Measurements from ENCODE around the gene PRRC1.

DNA sequence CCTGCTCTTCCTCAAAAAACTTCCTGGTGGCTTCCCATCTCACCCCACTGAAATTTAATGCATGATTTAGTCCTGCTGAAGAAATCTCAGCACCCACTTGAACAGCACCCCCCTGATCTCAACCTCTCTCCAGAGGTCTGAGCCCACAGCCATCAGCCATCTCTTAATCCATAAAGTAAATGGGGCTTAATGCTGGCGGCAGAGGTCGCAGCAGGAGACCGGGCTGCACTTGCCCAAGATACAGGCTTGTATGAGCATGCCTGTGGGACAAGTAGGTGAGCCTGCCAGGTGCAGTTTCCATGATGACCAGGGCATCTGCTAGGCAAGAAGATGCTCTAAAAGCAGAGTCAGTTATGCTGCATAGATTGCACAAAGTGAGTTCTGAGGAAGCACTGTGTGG, 79.1 kb downstream of the PRRC1 start:
- TF ChIP-seq POLR2A (IDR thresholded peaks at IDR 0.05; ENCODE audit: low read depth): no peak
- TF ChIP-seq, protein P1, sequence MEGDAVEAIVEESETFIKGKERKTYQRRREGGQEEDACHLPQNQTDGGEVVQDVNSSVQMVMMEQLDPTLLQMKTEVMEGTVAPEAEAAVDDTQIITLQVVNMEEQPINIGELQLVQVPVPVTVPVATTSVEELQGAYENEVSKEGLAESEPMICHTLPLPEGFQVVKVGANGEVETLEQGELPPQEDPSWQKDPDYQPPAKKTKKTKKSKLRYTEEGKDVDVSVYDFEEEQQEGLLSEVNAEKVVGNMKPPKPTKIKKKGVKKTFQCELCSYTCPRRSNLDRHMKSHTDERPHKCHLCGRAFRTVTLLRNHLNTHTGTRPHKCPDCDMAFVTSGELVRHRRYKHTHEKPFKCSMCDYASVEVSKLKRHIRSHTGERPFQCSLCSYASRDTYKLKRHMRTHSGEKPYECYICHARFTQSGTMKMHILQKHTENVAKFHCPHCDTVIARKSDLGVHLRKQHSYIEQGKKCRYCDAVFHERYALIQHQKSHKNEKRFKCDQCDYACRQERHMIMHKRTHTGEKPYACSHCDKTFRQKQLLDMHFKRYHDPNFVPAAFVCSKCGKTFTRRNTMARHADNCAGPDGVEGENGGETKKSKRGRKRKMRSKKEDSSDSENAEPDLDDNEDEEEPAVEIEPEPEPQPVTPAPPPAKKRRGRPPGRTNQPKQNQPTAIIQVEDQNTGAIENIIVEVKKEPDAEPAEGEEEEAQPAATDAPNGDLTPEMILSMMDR (IDR thresholded peaks at IDR 0.05): no peak
